Transverse colon (tissue), 4 donors: Measurements from ENCODE around the gene DCLK2. TPM values are rescaled to one million over a fixed set of nuclear protein-coding genes. Genes with fewer than 3 reads are reported as not detected.

Experiments used
- DNase-seq: peaks from one replicate; pipeline ENCODE4 v3.0.0-alpha.2; 2019
- H3K27ac ChIP-seq, 4 donors: fragments of 200-600 bp; sonication (generic); 2 replicates each; pipeline ENCODE4 v1.5.1; 2016 to 2018; ENCODE audit warnings: inconsistent platforms in 4 of 4
- H3K27me3 ChIP-seq: fragments of 200-600 bp; sonication (generic); 2 replicates; pipeline ENCODE4 v1.5.1; 2017; ENCODE audit warnings: inconsistent platforms
- H3K36me3 ChIP-seq, 4 donors: fragments of 200-600 bp; sonication (generic); 2 replicates each; pipeline ENCODE4 v1.5.1; 2017 to 2019; ENCODE audit warnings: inconsistent platforms in 4 of 4
- H3K4me1 ChIP-seq, 4 donors: fragments of 200-600 bp; sonication (generic); 2 replicates each; pipeline ENCODE4 v1.5.1; 2017 to 2020; ENCODE audit warnings: inconsistent platforms in 4 of 4
- H3K4me3 ChIP-seq, 4 donors: fragments of 200-600 bp; sonication (generic); 1 replicate in 1 of 4; 2 replicates in 3 of 4; pipeline versions ENCODE4 v1.5.1 to v1.6.1; 2017 to 2019; ENCODE audit warnings: inconsistent platforms in 4 of 4
- H3K9me3 ChIP-seq, 2 donors: fragments of 200-600 bp; sonication (generic); 2 replicates each; pipeline ENCODE4 v1.5.1; 2017 to 2019; ENCODE audit warnings: inconsistent platforms in 2 of 2
- EP300 ChIP-seq: sonication (generic); formaldehyde crosslinking; IDR thresholded peaks from one replicate; pipeline ENCODE4 v1.6.1; 2017; ENCODE audit warnings: antibody characterized with exemption, low read depth
- POLR2A ChIP-seq: fragments of 450-650 bp; IDR thresholded peaks from one replicate; pipeline ENCODE4 v1.6.1; 2016; ENCODE audit warnings: antibody characterized with exemption, mild to moderate bottlenecking, moderate library complexity
- POLR2AphosphoS5 ChIP-seq, 3 donors: sonication (generic); formaldehyde crosslinking; IDR thresholded peaks; one replicate each; pipeline ENCODE4 v1.6.1; 2016; ENCODE audit warnings: antibody characterized with exemption in 3 of 3
- WGBS, 2 donors: methylation state at CpG; one replicate each; pipeline ENCODE4 v1.1.5; 2018; ENCODE audit warnings: low coverage in 1 of 2; 5-methylcytosine and 5-hydroxymethylcytosine counted together
- in situ Hi-C, 4 donors: fragments of 200-750 bp; cut with MboI; loops; one replicate each; pipeline versions ENCODE4 v1.15.0 to v1.15.1; 2017; ENCODE audit warnings: low sequenced_read_pairs in 3 of 4, low pct_ligation_motif_present in 1 of 4, low pct_unique_long_range_greater_than_20kb in 1 of 4
- intact Hi-C: fragments of 100-400 bp; cut with DNase I; formaldehyde crosslinking; loops from one replicate; pipeline ENCODE4 v1.15.1; 2023; ENCODE audit warnings: low total_unique reads
- total RNA-seq, 4 donors: library from RNA; depleted of rRNA; stranded (reverse); fragments of >200 nt; gene quantifications; one replicate each; pipeline ENCODE4 v1.1.0, GENCODE V29; 2016
- TF ChIP-seq, protein P1 (sequence below), 5 experiments: fragments of 200-600 bp in 3 of 5; fragments of 450-650 bp in 2 of 5; sonication (generic) in 3 of 5; IDR thresholded peaks; 1 replicate in 2 of 5; 2 replicates in 3 of 5; pipeline ENCODE4 v1.5.1; 2016 to 2017; ENCODE audit warnings: antibody characterized with exemption in 5 of 5, inconsistent platforms in 3 of 5, mild to moderate bottlenecking in 2 of 5, moderate library complexity in 1 of 5

Gene DCLK2
- total RNA-seq, 4 donors from 2014 or later, result 3.3 to 19.5 (median 7.5) TPM

DNA sequence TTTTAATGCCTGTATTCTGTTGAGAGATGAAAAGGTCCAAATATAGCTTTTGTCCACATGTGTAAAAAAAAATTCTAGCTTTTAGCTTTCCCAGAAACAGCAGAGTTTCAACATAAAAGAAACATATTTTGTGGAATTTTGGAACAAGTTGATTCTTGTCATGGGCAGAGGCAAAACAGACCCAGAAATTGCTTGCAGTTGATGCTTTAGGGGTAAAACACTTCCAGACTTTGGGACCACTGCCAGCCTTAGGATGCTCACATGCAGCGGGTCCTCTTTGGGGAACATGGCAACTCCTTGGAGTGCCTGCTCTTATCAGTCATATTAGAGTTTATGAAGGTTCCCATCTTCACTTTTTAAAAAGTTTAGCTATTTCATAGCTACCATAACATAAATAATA is 30.4 kb downstream of the DCLK2 start:
- Histone ChIP-seq H3K9me3 (no peaks in the 10 kb centered on the region), H3K27ac (no peak overlapping the region), H3K36me3 (no peaks in the 10 kb centered on the region), H3K4me1 (no peaks in the 10 kb centered on the region), H3K27me3 (no peaks in the 10 kb centered on the region), H3K4me3 (no peak overlapping the region)
- in situ Hi-C loops, result no loop called here
- DNase-seq, result no peak
- 80% methylated on average over 1 of the region's 1 CpG; no CpG with 5 or more reads in 1 of the 2 donors for WGBS, 2 donors
- TF ChIP-seq POLR2AphosphoS5 (IDR thresholded peaks at IDR 0.05), result no peak
- TF ChIP-seq, protein P1, sequence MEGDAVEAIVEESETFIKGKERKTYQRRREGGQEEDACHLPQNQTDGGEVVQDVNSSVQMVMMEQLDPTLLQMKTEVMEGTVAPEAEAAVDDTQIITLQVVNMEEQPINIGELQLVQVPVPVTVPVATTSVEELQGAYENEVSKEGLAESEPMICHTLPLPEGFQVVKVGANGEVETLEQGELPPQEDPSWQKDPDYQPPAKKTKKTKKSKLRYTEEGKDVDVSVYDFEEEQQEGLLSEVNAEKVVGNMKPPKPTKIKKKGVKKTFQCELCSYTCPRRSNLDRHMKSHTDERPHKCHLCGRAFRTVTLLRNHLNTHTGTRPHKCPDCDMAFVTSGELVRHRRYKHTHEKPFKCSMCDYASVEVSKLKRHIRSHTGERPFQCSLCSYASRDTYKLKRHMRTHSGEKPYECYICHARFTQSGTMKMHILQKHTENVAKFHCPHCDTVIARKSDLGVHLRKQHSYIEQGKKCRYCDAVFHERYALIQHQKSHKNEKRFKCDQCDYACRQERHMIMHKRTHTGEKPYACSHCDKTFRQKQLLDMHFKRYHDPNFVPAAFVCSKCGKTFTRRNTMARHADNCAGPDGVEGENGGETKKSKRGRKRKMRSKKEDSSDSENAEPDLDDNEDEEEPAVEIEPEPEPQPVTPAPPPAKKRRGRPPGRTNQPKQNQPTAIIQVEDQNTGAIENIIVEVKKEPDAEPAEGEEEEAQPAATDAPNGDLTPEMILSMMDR (IDR thresholded peaks at IDR 0.05), result no peak
- no peak for TF ChIP-seq POLR2A
- no peak for TF ChIP-seq EP300
- intact Hi-C loops, result no loop called here

DNA sequence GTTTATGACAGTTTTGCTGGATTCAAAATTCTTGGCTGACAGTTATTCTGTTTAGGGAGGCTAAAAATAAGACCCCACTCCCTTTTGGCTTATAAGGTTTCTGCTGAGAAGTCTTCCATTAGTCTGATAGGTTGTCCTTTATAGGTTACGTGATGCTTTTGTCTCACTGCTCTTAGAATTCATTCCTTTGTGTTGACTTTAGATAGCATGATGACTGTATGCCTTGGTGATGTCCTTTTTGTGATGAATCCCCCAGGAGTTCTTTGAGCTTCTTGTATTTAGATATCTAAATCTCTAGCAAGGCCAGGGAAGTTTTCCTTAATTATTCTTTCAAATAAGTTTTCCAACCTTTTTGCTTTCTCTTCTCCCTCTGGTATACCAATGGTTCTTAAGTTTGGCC is 36.4 kb downstream of the DCLK2 start:
- Histone ChIP-seq H3K4me1 (peaks cover 3 to 7% (median 5%) of the 10 kb centered on the region in 4 donors), H3K27ac (no peak overlapping the region), H3K4me3 (no peak overlapping the region), H3K9me3 (peaks cover 0 to 8% of the 10 kb centered on the region in 2 donors), H3K27me3 (no peaks in the 10 kb centered on the region), H3K36me3 (no peaks in the 10 kb centered on the region)
- TF ChIP-seq, protein P1 (IDR thresholded peaks at IDR 0.05), result no peak
- TF ChIP-seq POLR2A, result no peak
- no peak for TF ChIP-seq EP300
- DNase-seq, result no peak
- in situ Hi-C loops, result no loop called here
- 88 to 100% methylated on average over 1 of the region's 1 CpG for WGBS, 2 donors
- intact Hi-C loops, result no loop called here

DNA sequence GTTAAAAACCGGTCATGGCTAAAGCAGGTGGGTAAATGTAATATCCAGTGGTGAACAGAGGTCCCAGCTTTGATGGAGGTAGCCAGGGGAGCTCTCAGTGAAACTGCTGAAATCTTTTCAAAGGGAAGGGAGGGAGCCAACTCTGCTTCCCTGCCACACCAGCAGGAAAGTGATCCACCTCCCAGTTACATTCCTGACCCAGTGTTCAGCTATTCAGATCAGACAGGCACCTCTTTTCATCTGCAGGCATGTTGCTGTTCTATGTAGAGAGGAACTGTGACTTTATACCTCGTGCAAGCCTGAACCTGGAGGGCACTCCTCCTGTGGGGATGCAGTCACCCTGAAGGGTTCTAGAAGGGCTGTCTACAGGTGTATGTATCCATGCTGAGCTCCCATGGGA is 37.6 kb downstream of the DCLK2 start:
- no peak for DNase-seq
- Histone ChIP-seq H3K36me3 (no peaks in the 10 kb centered on the region), H3K4me3 (no peak overlapping the region), H3K4me1 (peaks cover 8 to 13% (median 10%) of the 10 kb centered on the region in 4 donors), H3K27me3 (no peaks in the 10 kb centered on the region), H3K9me3 (peaks cover 0 to 8% of the 10 kb centered on the region in 2 donors), H3K27ac (no peak overlapping the region)
- TF ChIP-seq EP300 (no peak), POLR2AphosphoS5 (IDR thresholded peaks at IDR 0.05) (no peak)
- TF ChIP-seq, protein P1 (IDR thresholded peaks at IDR 0.05), result no peak
- intact Hi-C loops, result no loop called here
- 80 to 84% methylated on average over 1 to 2 of the region's 2 CpGs for WGBS, 2 donors
- in situ Hi-C loops, result no loop called here

DNA sequence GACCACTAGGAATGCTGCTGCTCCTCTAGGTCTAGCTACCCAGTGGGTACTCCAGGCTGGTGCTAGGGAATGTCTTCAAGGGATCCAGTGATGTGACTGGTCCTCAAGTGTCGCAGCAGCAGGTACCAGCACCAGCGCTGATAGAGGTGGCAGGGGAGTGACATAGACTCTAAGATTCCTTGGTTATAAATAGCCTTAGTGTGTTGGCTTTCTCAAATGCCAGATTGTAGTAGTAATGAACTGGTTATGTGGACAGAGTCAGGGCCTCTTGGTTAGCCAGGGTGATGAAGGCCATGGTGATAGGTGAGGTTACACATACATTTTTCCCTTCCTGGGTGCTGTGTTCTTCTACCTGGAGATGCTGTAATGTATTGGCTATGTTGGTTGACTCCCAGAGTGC is 38.3 kb downstream of the DCLK2 start:
- Histone ChIP-seq H3K9me3 (peaks cover 0 to 8% of the 10 kb centered on the region in 2 donors), H3K4me3 (no peak overlapping the region), H3K27me3 (no peaks in the 10 kb centered on the region), H3K27ac (no peak overlapping the region), H3K4me1 (peaks cover 8 to 13% (median 10%) of the 10 kb centered on the region in 4 donors), H3K36me3 (no peaks in the 10 kb centered on the region)
- TF ChIP-seq POLR2AphosphoS5 (IDR thresholded peaks at IDR 0.05) (no peak), EP300 (no peak), POLR2A (no peak)
- TF ChIP-seq, protein P1 (IDR thresholded peaks at IDR 0.05), result no peak
- DNase-seq, result no peak
- intact Hi-C loops, result no loop called here
- in situ Hi-C loops, result no loop called here
- WGBS, 2 donors, result 95% methylated on average over 2 of the region's 2 CpGs; no CpG with 5 or more reads in 1 of the 2 donors
